Peyer's patch (tissue), 4 donors: ENCODE results near the gene SLC39A6. TPM values are rescaled to one million over a fixed set of nuclear protein-coding genes. Genes with fewer than 3 reads are reported as not detected.
"Not testable (repeated sequence)": the region's sequence is repeated elsewhere in the genome, so short reads cannot be mapped to it uniquely, and the experiment has no call there.

ENCODE experiments used
- DNase-seq, 3 donors: peaks; one replicate each; pipeline ENCODE4 v3.0.0-alpha.2; 2017 to 2019
- H3K27ac ChIP-seq, 4 donors: fragments of 200-600 bp; sonication (generic); one replicate each; pipeline ENCODE4 v1.5.1; 2016 to 2019
- H3K27me3 ChIP-seq, 2 donors: fragments of 200-600 bp; sonication (generic); one replicate each; pipeline ENCODE4 v1.5.1; 2019
- H3K36me3 ChIP-seq, 3 donors: fragments of 200-600 bp; sonication (generic); one replicate each; pipeline ENCODE4 v1.5.1; 2016 to 2019
- H3K4me1 ChIP-seq, 4 donors: fragments of 200-600 bp; sonication (generic); one replicate each; pipeline ENCODE4 v1.5.1; 2016 to 2019
- H3K4me3 ChIP-seq, 4 donors: fragments of 200-600 bp; sonication (generic); 1 replicate in 3 of 4; 2 replicates in 1 of 4; pipeline ENCODE4 v1.5.1; 2016 to 2019; ENCODE audit warnings: mild to moderate bottlenecking in 1 of 4
- H3K9me3 ChIP-seq, 4 donors: fragments of 200-600 bp; sonication (generic); one replicate each; pipeline ENCODE4 v1.5.1; 2016 to 2019; ENCODE audit warnings: mild to moderate bottlenecking in 1 of 4
- CTCF ChIP-seq, 6 experiments: fragments of 450-650 bp in 4 of 6; fragments of 200-600 bp in 2 of 6; sonication (generic) in 1 of 6; IDR thresholded peaks; one replicate each; pipeline ENCODE4 v1.5.1; 2017 to 2019; ENCODE audit warnings: antibody characterized with exemption in 6 of 6, mild to moderate bottlenecking in 3 of 6, moderate library complexity in 1 of 6
- POLR2A ChIP-seq, 2 donors: fragments of 450-650 bp; IDR thresholded peaks; one replicate each; pipeline ENCODE4 v1.5.1; 2017; ENCODE audit warnings: antibody characterized with exemption in 2 of 2, mild to moderate bottlenecking in 2 of 2, moderate library complexity in 2 of 2
- total RNA-seq, 4 donors: library from RNA; depleted of rRNA; stranded (reverse); fragments of >200 nt; gene quantifications; one replicate each; pipeline ENCODE4 v1.1.0, GENCODE V29; 2016

Gene SLC39A6
- total RNA-seq, 4 donors from 2014 or later = 7.4 to 13.0 (median 8.2) TPM

GRCh38 chr18:36120297-36120696, 8.8 kb downstream of the SLC39A6 start:
- Histone ChIP-seq H3K27ac (no peak overlapping the region), H3K4me1 (no peaks in the 10 kb centered on the region), H3K9me3 (no peaks in the 10 kb centered on the region), H3K27me3 (no peaks in the 10 kb centered on the region), H3K36me3 (peaks cover 0 to 70% (median 0%) of the 10 kb centered on the region in 3 donors), H3K4me3 (no peak overlapping the region)
- no peak for TF ChIP-seq POLR2A (IDR thresholded peaks at IDR 0.05)
- DNase-seq = no peak

DNA sequence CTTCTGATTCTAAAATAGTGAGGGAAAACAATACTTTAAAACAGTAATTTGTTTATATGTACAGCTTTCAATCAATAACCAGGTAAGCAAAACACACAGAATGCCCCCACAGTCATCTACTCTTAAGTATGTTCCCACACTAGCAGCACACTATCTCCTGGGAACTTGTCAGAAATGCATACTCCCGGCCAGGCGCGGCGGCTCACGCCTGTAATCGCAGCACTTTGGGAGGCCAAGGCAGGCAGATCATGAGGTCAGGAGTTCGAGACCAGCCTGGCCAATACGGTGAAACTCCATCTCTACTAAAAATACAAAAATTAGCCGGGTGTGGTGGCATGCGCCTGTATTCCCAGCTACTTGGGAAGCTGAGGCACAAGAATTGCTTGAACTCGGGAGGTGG, 12.4 kb downstream of the SLC39A6 start:
- DNase-seq, H3K9me3 ChIP-seq, H3K27ac ChIP-seq, H3K27me3 ChIP-seq, H3K4me3 ChIP-seq, H3K4me1 ChIP-seq: not testable (repeated sequence)
- H3K36me3 ChIP-seq = peaks cover 0 to 71% (median 0%) of the 10 kb centered on the region in 3 donors

- no peak for DNase-seq
- Histone ChIP-seq H3K27ac (no peak overlapping the region), H3K9me3 (no peaks in the 10 kb centered on the region), H3K4me3 (no peak overlapping the region), H3K36me3 (peaks cover 0 to 65% (median 0%) of the 10 kb centered on the region in 3 donors), H3K27me3 (no peaks in the 10 kb centered on the region), H3K4me1 (no peaks in the 10 kb centered on the region)
- TF ChIP-seq POLR2A (IDR thresholded peaks at IDR 0.05) (no peak), CTCF (IDR thresholded peaks at IDR 0.05) (no peak)
Measured at GRCh38 chr18:36114738-36115137, 14.4 kb downstream of the SLC39A6 start.

DNA sequence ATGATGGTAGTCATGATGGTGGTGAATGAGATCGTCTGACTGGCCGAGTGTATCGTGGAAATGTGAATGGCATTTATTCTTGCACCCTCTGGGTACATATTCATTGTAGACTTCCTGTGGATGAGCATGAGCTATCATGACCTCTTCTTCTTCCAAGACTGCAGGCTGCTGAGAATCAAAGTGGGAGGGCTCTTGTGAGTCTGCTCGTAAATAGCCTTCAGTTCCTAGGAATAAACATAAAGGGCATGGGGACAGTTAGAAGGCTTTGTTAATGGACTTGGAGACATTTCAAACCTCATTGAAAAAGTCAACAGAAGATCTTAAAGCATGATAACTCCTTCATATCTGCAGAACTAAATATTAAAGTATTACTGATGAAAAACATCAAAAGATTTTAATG, 14.9 kb downstream of the SLC39A6 start:
- DNase-seq = no peak
- TF ChIP-seq POLR2A (IDR thresholded peaks at IDR 0.05) (no peak), CTCF (IDR thresholded peaks at IDR 0.05) (no peak)
- no peaks in the 10 kb centered on the region for H3K9me3 ChIP-seq
- H3K4me3 ChIP-seq = no peak overlapping the region
- peaks cover 0 to 64% (median 0%) of the 10 kb centered on the region in 3 donors for H3K36me3 ChIP-seq
- H3K4me1 ChIP-seq = no peaks in the 10 kb centered on the region
- no peaks in the 10 kb centered on the region for H3K27me3 ChIP-seq
- H3K27ac ChIP-seq = no peak overlapping the region

DNA sequence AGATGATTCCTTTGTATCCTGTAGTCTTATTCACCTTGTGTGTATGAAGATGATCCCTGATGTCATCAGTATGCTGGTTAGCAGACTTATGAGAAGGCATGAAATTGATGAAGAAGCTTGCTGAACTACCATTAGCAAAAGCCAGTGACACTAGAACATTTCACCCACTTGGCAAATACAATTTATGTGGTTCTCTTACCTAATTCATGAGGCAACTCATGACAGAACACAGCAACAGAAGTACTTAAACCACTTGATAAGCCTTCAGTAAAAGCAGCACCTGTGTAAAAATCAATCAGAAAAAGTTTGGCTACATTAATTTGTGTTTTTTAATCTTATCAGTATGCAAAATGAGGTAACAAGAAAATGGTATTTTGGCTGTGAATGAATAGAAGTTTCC, 16.8 kb downstream of the SLC39A6 start:
- no peak overlapping the region for H3K27ac ChIP-seq
- H3K9me3 ChIP-seq = no peaks in the 10 kb centered on the region

GRCh38 chr18:36109737-36110136, 19.4 kb downstream of the SLC39A6 start:
- no peak for DNase-seq
- Histone ChIP-seq H3K4me3 (no peak overlapping the region), H3K27me3 (no peaks in the 10 kb centered on the region), H3K9me3 (no peaks in the 10 kb centered on the region), H3K27ac (no peak overlapping the region), H3K36me3 (peaks cover 0 to 40% (median 0%) of the 10 kb centered on the region in 3 donors), H3K4me1 (no peaks in the 10 kb centered on the region)
- no peak for TF ChIP-seq CTCF (IDR thresholded peaks at IDR 0.05)
- no peak for TF ChIP-seq POLR2A (IDR thresholded peaks at IDR 0.05)

More for the DNA sequence above, 16.8 kb downstream of the SLC39A6 start:
- Histone ChIP-seq H3K27me3 (no peaks in the 10 kb centered on the region), H3K4me1 (no peaks in the 10 kb centered on the region), H3K36me3 (peaks cover 0 to 55% (median 0%) of the 10 kb centered on the region in 3 donors), H3K4me3 (no peak overlapping the region)
- DNase-seq = no peak
- TF ChIP-seq CTCF (IDR thresholded peaks at IDR 0.05) (no peak), POLR2A (IDR thresholded peaks at IDR 0.05) (no peak)

- Histone ChIP-seq H3K36me3 (peaks cover 0 to 32% (median 0%) of the 10 kb centered on the region in 3 donors), H3K27ac (no peak overlapping the region)
Measured at GRCh38 chr18:36108601-36109000, 20.5 kb downstream of the SLC39A6 start.

More at GRCh38 chr18:36108601-36109000, 20.5 kb downstream of the SLC39A6 start:
- Histone ChIP-seq H3K9me3 (no peaks in the 10 kb centered on the region), H3K27me3 (no peaks in the 10 kb centered on the region), H3K4me1 (no peaks in the 10 kb centered on the region), H3K4me3 (no peak overlapping the region)
- DNase-seq = no peak
- TF ChIP-seq CTCF (IDR thresholded peaks at IDR 0.05) = no peak
- TF ChIP-seq POLR2A (IDR thresholded peaks at IDR 0.05) = no peak
